Bronchial epithelial cell (primary cell): ENCODE measurements around the gene TSKU. TPM values are rescaled to one million over a fixed set of nuclear protein-coding genes. Genes with fewer than 3 reads are reported as not detected.

Experiments
- DNase-seq: peaks from one replicate; pipeline ENCODE4 v3.0.0-alpha.2; 2010; ENCODE audit warnings: low read depth
- FAIRE-seq: peaks from 2 replicates; lab custom pipeline; 2011; peaks lifted over from hg19 to GRCh38; lab: Jason Lieb, UNC
- H3K27me3 ChIP-seq: 2 replicates; pipeline ENCODE4 v1.5.1; 2011; ENCODE audit warnings: low read length; ENCODE audit not compliant: control insufficient read depth, insufficient read depth
- H3K36me3 ChIP-seq: 2 replicates; pipeline ENCODE4 v1.5.1; 2011; ENCODE audit warnings: low read length; ENCODE audit not compliant: control insufficient read depth, insufficient read depth
- H3K4me3 ChIP-seq: 2 replicates; pipeline ENCODE4 v1.5.1; 2011; ENCODE audit warnings: mild to moderate bottlenecking, low read depth, low read length, control low read depth
- CTCF ChIP-seq: IDR thresholded peaks from 2 replicates; pipeline ENCODE4 v1.5.1; 2011; ENCODE audit warnings: mild to moderate bottlenecking, moderate library complexity, low read length, control low read depth, inconsistent platforms; ENCODE audit not compliant: insufficient read depth, severe bottlenecking
- total RNA-seq: library from RNA; depleted of rRNA; stranded (reverse); fragments of >200 nt; gene quantifications from 2 replicates; pipeline ENCODE4 v1.2.1, GENCODE V29; 2014

Gene TSKU
- total RNA-seq, 1 donor from 2014 or later: 8.2 TPM

- no peak for TF ChIP-seq CTCF
- Histone ChIP-seq H3K27me3 (no peaks in the 10 kb centered on the region), H3K4me3 (no peak overlapping the region), H3K36me3 (no peaks in the 10 kb centered on the region)
- DNase-seq (peak; percentile 48), FAIRE-seq (no peak)
Measured at GRCh38 chr11:76805206-76805913, 22.2 kb downstream of the TSKU start.

GRCh38 chr11:76806131-76806530, 23.0 kb downstream of the TSKU start:
- TF ChIP-seq CTCF: no peak
- FAIRE-seq (no peak), DNase-seq (no peak)
- H3K27me3 ChIP-seq: no peaks in the 10 kb centered on the region
- no peaks in the 10 kb centered on the region for H3K36me3 ChIP-seq
- H3K4me3 ChIP-seq: no peak overlapping the region

GRCh38 chr11:76806608-76807205, 23.6 kb downstream of the TSKU start:
- FAIRE-seq (no peak), DNase-seq (no peak)
- Histone ChIP-seq H3K36me3 (no peaks in the 10 kb centered on the region), H3K4me3 (no peak overlapping the region), H3K27me3 (no peaks in the 10 kb centered on the region)
- no peak for TF ChIP-seq CTCF

GRCh38 chr11:76807206-76807875, 24.2 kb downstream of the TSKU start:
- DNase-seq (peak; percentile 61), FAIRE-seq (no peak)
- Histone ChIP-seq H3K27me3 (no peaks in the 10 kb centered on the region), H3K36me3 (no peaks in the 10 kb centered on the region), H3K4me3 (no peak overlapping the region)
- TF ChIP-seq CTCF: peak; percentile 93

- FAIRE-seq (no peak), DNase-seq (no peak)
- no peak overlapping the region for H3K4me3 ChIP-seq
- H3K36me3 ChIP-seq: no peaks in the 10 kb centered on the region
- H3K27me3 ChIP-seq: no peaks in the 10 kb centered on the region
- TF ChIP-seq CTCF: no peak
Measured at GRCh38 chr11:76808171-76808570, 25.0 kb downstream of the TSKU start.
